Neural progenitor cell (in vitro differentiated cells): ENCODE data around the gene UAP1L1. TPM values are rescaled to one million over a fixed set of nuclear protein-coding genes. Genes with fewer than 3 reads are reported as not detected.

Source experiments
- DNase-seq: peaks from one replicate; pipeline ENCODE4 v3.0.0-alpha.2; 2016; ENCODE audit warnings: low spot score
- H2AFZ ChIP-seq: fragments of 200-600 bp; sonication (generic); replicated peaks from 2 replicates; pipeline ENCODE4 v1.6.1; 2016; ENCODE audit warnings: antibody characterized with exemption
- H3F3A ChIP-seq: fragments of 200-600 bp; sonication (generic); 2 replicates; pipeline ENCODE4 v1.6.1; 2016; ENCODE audit warnings: antibody characterized with exemption, low read depth
- H3K27ac ChIP-seq: fragments of 200-600 bp; sonication (generic); 2 replicates; pipeline ENCODE4 v1.5.1; 2016; ENCODE audit warnings: mild to moderate bottlenecking
- H3K27me3 ChIP-seq: fragments of 200-600 bp; sonication (generic); 2 replicates; pipeline ENCODE4 v1.6.1; 2016; ENCODE audit warnings: mild to moderate bottlenecking, moderate library complexity
- H3K36me3 ChIP-seq: fragments of 200-600 bp; sonication (generic); 2 replicates; pipeline ENCODE4 v1.5.1; 2016
- H3K4me1 ChIP-seq: fragments of 200-600 bp; sonication (generic); 2 replicates; pipeline ENCODE4 v1.6.1; 2016; ENCODE audit warnings: mixed run types
- H3K4me2 ChIP-seq: fragments of 200-600 bp; sonication (generic); 2 replicates; pipeline ENCODE4 v1.6.1; 2016
- H3K4me3 ChIP-seq: fragments of 200-600 bp; sonication (generic); 2 replicates; pipeline ENCODE4 v1.5.1; 2016
- H3K79me2 ChIP-seq: fragments of 200-600 bp; sonication (generic); 2 replicates; pipeline ENCODE4 v1.6.1; 2016; ENCODE audit warnings: low read depth
- H3K9ac ChIP-seq: fragments of 200-600 bp; sonication (generic); 2 replicates; pipeline ENCODE4 v1.6.1; 2016
- H3K9me3 ChIP-seq: fragments of 200-600 bp; sonication (generic); 2 replicates; pipeline ENCODE4 v1.5.1; 2016; ENCODE audit warnings: low read depth
- H4K20me1 ChIP-seq: fragments of 200-600 bp; sonication (generic); 2 replicates; pipeline ENCODE4 v1.6.1; 2016; ENCODE audit warnings: low read depth
- H3K27ac Mint-ChIP-seq: 3 replicates; pipeline ENCODE4 v1.8.0; 2021; ENCODE audit warnings: mixed read lengths
- H3K27me3 Mint-ChIP-seq: 2 replicates; pipeline ENCODE4 v1.8.0; 2022; ENCODE audit warnings: low read depth, mild to moderate bottlenecking, inconsistent platforms, moderate library complexity, mixed read lengths; ENCODE audit not compliant: insufficient read depth
- H3K36me3 Mint-ChIP-seq: 3 replicates; pipeline ENCODE4 v1.8.0; 2021; ENCODE audit warnings: mixed read lengths
- H3K4me1 Mint-ChIP-seq: 3 replicates; pipeline ENCODE4 v1.8.0; 2021; ENCODE audit warnings: mixed read lengths
- H3K4me3 Mint-ChIP-seq: 3 replicates; pipeline ENCODE4 v1.8.0; 2021; ENCODE audit warnings: mild to moderate bottlenecking, moderate library complexity, mixed read lengths
- H3K9me3 Mint-ChIP-seq: 3 replicates; pipeline ENCODE4 v1.8.0; 2020; ENCODE audit warnings: mixed read lengths
- CTCF ChIP-seq: fragments of 200-600 bp; sonication (generic); IDR thresholded peaks from 2 replicates; pipeline ENCODE4 v1.5.1; 2017; ENCODE audit warnings: antibody characterized with exemption, mild to moderate bottlenecking
- EZH2 ChIP-seq: fragments of 200-600 bp; sonication (generic); IDR thresholded peaks from 2 replicates; pipeline ENCODE4 v1.6.1; 2017; ENCODE audit warnings: antibody characterized with exemption, mild to moderate bottlenecking, moderate library complexity
- EZH2phosphoT487 ChIP-seq: fragments of 200-600 bp; sonication (generic); IDR thresholded peaks from 2 replicates; pipeline ENCODE4 v1.6.1; 2017; ENCODE audit warnings: antibody characterized with exemption
- total RNA-seq: library from RNA; depleted of rRNA; stranded (reverse); fragments of >200 nt; gene quantifications from 2 replicates; pipeline ENCODE4 v1.2.3, GENCODE V29; 2015; ENCODE audit warnings: low replicate concordance

The UAP1L1 gene
- total RNA-seq, 1 donor from 2014 or later, result 0.51 TPM

GRCh38 chr9:137068539-137069507 is 8.5 kb upstream of the UAP1L1 start:
- H3K27ac Mint-ChIP-seq, result no peak overlapping the region
- no peak overlapping the region for H3K27ac ChIP-seq
- peaks cover 11% of the 10 kb centered on the region for H3K4me1 ChIP-seq
- H3K27me3 Mint-ChIP-seq, result peaks cover 11% of the 10 kb centered on the region
- no peak for DNase-seq
- no peak overlapping the region for H2AFZ ChIP-seq
- no peak for TF ChIP-seq EZH2phosphoT487
- no peak for TF ChIP-seq CTCF
- no peak for TF ChIP-seq EZH2
- H3K9me3 Mint-ChIP-seq, result no peaks in the 10 kb centered on the region
- no peak overlapping the region for H3K9ac ChIP-seq
- H4K20me1 ChIP-seq, result peaks cover 43% of the 10 kb centered on the region
- H3K27me3 ChIP-seq, result peaks cover 33% of the 10 kb centered on the region
- H3K4me2 ChIP-seq, result peak overlapping the region; percentile 98
- H3K4me3 Mint-ChIP-seq, result peak overlapping the region; percentile 79
- peaks cover 22% of the 10 kb centered on the region for H3F3A ChIP-seq
- no peaks in the 10 kb centered on the region for H3K36me3 ChIP-seq
- H3K79me2 ChIP-seq, result no peaks in the 10 kb centered on the region
- H3K9me3 ChIP-seq, result no peaks in the 10 kb centered on the region
- peaks cover 10% of the 10 kb centered on the region for H3K4me1 Mint-ChIP-seq
- H3K36me3 Mint-ChIP-seq, result no peaks in the 10 kb centered on the region
- peak overlapping the region; percentile 72 for H3K4me3 ChIP-seq

GRCh38 chr9:137069508-137070091 is 7.7 kb upstream of the UAP1L1 start:
- no peaks in the 10 kb centered on the region for H3K9me3 ChIP-seq
- Mint-ChIP-seq H3K4me1 (peaks cover 10% of the 10 kb centered on the region), H3K27me3 (peaks cover 18% of the 10 kb centered on the region), H3K9me3 (no peaks in the 10 kb centered on the region), H3K36me3 (no peaks in the 10 kb centered on the region), H3K27ac (no peak overlapping the region), H3K4me3 (peak overlapping the region; percentile 79)
- H3F3A ChIP-seq, result peaks cover 22% of the 10 kb centered on the region
- peak overlapping the region; percentile 98 for H3K4me2 ChIP-seq
- H3K27ac ChIP-seq, result no peak overlapping the region
- no peak overlapping the region for H2AFZ ChIP-seq
- peak overlapping the region; percentile 72 for H3K4me3 ChIP-seq
- H3K9ac ChIP-seq, result no peak overlapping the region
- H3K79me2 ChIP-seq, result no peaks in the 10 kb centered on the region
- H3K27me3 ChIP-seq, result peaks cover 41% of the 10 kb centered on the region
- H4K20me1 ChIP-seq, result peaks cover 37% of the 10 kb centered on the region
- DNase-seq, result peak; percentile 79
- TF ChIP-seq EZH2 (peak; percentile 64), EZH2phosphoT487 (no peak)
- H3K36me3 ChIP-seq, result no peaks in the 10 kb centered on the region
- H3K4me1 ChIP-seq, result peaks cover 11% of the 10 kb centered on the region

- Histone ChIP-seq H3K27me3 (peaks cover 48% of the 10 kb centered on the region), H3K4me1 (peaks cover 11% of the 10 kb centered on the region), H4K20me1 (peaks cover 35% of the 10 kb centered on the region), H3K4me3 (peak within 1 kb of the TSS; percentile 72), H3F3A (peaks cover 22% of the 10 kb centered on the region), H2AFZ (peak within 1 kb of the TSS; percentile 12), H3K9ac (no peak within 1 kb of the TSS), H3K79me2 (no peaks in the 10 kb centered on the region), H3K36me3 (no peaks in the 10 kb centered on the region), H3K9me3 (no peaks in the 10 kb centered on the region), H3K4me2 (peak within 1 kb of the TSS; percentile 98), H3K27ac (no peak within 1 kb of the TSS)
- H3K27ac Mint-ChIP-seq, result peak within 1 kb of the TSS; percentile 51
- no peaks in the 10 kb centered on the region for H3K36me3 Mint-ChIP-seq
- peak; percentile 96 for DNase-seq
- H3K9me3 Mint-ChIP-seq, result no peaks in the 10 kb centered on the region
- H3K4me1 Mint-ChIP-seq, result peaks cover 10% of the 10 kb centered on the region
- TF ChIP-seq EZH2, result no peak
- TF ChIP-seq EZH2phosphoT487, result no peak
- no peak for TF ChIP-seq CTCF
- H3K4me3 Mint-ChIP-seq, result peak within 1 kb of the TSS; percentile 84
- peaks cover 26% of the 10 kb centered on the region for H3K27me3 Mint-ChIP-seq
Measured at GRCh38 chr9:137070201-137070905, 7.0 kb upstream of the UAP1L1 start, which contains the start of gene SAPCD2. SAPCD2 (minus strand) TSS chr9:137070557; CDS start chr9:137070460, 97 bp downstream.
